ENCODE data around the gene SPIRE2. TPM values are rescaled to one million over a fixed set of nuclear protein-coding genes. Genes with fewer than 3 reads are reported as not detected.
A peak's percentile ranks its signal among the peaks of the same experiment; 100 is the strongest.
"Not testable (repeated sequence)": the region's sequence is repeated elsewhere in the genome, so short reads cannot be mapped to it uniquely, and the experiment has no call there.

The SPIRE2 gene
- total RNA-seq, 3 donors from 2014 or later = 0.21 to 0.49 (median 0.23) TPM

DNA sequence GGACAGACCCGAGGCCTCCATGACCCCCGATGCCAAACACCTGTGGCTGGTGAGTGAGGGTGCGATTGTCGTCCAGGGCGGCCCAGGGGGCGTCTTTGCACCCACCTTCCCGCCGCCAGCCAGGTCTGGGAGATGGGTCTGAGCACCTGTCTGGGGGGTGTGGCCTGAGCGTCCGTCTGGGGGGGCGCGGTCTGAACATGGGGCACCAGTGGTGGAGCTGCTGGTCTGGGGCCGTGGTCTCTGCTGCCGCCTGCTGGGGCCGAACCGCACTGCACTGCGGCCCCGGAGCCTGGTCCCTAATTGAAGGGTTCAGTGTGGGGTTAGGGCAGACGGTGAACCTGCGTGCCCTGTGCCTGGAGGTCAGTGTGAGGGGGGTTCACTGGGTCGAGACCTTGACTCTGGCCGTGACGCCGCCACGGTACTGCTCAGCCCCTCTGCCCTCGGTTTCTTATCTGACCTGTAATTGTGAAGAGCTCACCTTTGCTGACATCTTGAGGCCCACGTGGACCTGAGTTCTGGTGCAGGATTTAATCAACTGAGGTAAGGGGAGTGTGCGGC is 32.6 kb downstream of the SPIRE2 start:
- H3K27me3 Mint-ChIP-seq (ENCODE audit: low read depth) = no peaks in the 10 kb centered on the region
- peak; percentile 89 to 93 for ATAC-seq
- peaks cover 34% of the 10 kb centered on the region for H3K4me1 Mint-ChIP-seq (ENCODE audit: low read depth)
- H3K9me3 Mint-ChIP-seq = no peaks in the 10 kb centered on the region
- H3K36me3 Mint-ChIP-seq (ENCODE audit: insufficient read depth) = no peaks in the 10 kb centered on the region
- DNase-seq = peak; percentile 73
- no peak overlapping the region for H3K4me3 Mint-ChIP-seq

DNA sequence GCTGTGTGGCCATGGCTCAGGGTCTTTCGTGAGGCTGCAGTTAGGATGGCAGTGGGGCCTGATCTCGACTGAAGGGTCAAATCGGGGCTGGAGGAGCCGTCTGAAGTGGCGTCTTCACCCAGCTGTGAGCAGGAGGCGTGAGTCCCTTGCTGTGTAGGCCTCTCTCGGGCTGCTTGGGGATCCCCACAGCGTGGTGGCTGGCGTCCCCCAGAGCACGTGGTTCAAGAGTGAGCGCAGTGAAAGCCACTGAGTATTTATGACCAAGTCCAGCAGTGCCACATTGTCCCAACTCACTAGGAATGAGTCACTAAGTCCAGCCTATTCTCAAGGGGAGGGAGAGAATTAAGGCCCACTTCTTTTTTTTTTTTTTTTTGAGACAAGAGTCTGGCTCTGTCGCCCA is 33.4 kb downstream of the SPIRE2 start:
- H3K4me1 Mint-ChIP-seq (ENCODE audit: low read depth) = peaks cover 34% of the 10 kb centered on the region

DNA sequence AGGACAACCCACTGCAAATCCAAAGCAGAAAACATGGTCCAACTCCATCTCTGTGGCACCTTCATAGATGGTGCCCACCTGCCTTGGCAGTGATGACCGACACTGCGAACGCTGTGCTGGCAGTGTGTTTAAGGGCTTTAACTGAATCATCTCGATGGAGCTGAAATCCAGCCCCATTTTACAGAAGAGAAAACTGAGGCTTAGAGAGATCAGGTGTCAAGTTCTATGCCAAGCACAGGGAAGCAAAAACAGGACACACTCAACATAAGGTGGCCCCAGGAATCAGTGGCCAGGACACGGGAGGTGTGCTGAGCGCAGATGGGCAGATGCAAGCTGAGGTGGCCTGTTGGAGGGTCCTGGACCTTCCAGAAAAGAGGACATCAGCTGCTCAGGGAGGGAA is 34.5 kb downstream of the SPIRE2 start:
- Mint-ChIP-seq H3K27me3 (ENCODE audit: low read depth) (no peaks in the 10 kb centered on the region), H3K36me3 (ENCODE audit: insufficient read depth) (no peaks in the 10 kb centered on the region), H3K4me1 (ENCODE audit: low read depth) (peaks cover 34% of the 10 kb centered on the region), H3K9me3 (no peaks in the 10 kb centered on the region), H3K4me3 (peak overlapping the region; percentile 63)
- no peak for DNase-seq
- no peak for ATAC-seq

More for the DNA sequence above, 33.4 kb downstream of the SPIRE2 start:
- H3K36me3 Mint-ChIP-seq (ENCODE audit: insufficient read depth) = no peaks in the 10 kb centered on the region
- DNase-seq = no peak
- H3K27me3 Mint-ChIP-seq (ENCODE audit: low read depth) = no peaks in the 10 kb centered on the region
- no peak overlapping the region for H3K4me3 Mint-ChIP-seq
- ATAC-seq = no peak
- no peaks in the 10 kb centered on the region for H3K9me3 Mint-ChIP-seq

DNA sequence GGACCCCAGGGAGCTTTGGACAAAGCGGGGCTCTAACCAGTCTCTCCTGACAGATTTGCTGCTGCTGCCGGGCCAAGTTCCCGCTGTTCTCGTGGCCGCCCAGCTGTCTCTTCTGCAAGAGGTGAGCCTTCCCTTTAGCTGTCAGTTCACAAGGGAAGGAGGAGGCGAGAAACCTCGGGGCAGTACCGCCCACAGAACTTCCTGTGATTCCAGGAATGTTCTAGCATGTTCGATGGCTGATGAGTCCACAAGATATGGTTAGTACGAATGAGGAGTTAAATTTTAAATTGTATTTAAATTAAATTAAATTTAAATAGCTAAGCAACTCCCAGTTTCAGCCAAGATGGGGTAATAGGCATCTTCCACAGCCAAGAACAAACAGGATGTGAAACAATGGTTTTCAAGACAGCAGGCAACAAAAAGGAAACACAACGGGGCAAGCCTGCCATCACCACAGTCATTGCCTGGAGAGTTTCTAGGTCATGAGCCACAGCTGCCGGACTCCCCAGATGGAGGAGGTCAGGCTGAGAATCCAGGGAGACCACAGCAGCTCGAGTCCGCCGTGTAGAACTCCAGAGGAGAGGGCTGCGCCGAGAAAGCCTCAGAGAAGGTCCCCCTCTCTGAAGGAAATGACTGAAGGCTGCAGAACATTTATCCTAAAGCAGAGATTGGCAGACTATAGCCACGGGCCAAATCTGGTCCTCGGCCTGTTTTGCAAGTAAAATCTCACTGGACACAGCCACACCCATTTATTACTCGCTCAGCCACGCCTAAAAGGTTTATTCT is 35.7 kb downstream of the SPIRE2 start:
- H3K4me1 Mint-ChIP-seq (ENCODE audit: low read depth) = peaks cover 34% of the 10 kb centered on the region
- H3K4me3 Mint-ChIP-seq = peak overlapping the region; percentile 63
- peak; percentile 44 to 45 for ATAC-seq
- no peaks in the 10 kb centered on the region for H3K36me3 Mint-ChIP-seq (ENCODE audit: insufficient read depth)
- no peaks in the 10 kb centered on the region for H3K27me3 Mint-ChIP-seq (ENCODE audit: low read depth)
- H3K9me3 Mint-ChIP-seq = no peaks in the 10 kb centered on the region
- peak; percentile 29 for DNase-seq

DNA sequence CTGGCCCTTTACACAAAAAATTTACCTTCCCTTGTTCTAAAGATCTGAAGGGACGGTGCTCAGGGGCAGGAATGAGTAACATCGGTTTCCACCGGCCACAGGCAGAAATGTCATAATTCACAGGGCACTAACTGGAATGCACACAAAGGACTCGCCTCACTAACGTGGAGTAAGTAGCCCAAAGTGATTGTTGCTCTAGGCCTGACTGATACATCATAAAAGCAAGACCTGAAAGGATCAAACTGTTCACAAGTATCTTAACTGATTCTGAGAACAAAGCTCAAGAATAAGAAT is 36.2 kb downstream of the SPIRE2 start:
- peaks cover 34% of the 10 kb centered on the region for H3K4me1 Mint-ChIP-seq (ENCODE audit: low read depth)
- DNase-seq (no peak), ATAC-seq (no peak)
- H3K9me3 Mint-ChIP-seq = no peaks in the 10 kb centered on the region
- no peaks in the 10 kb centered on the region for H3K36me3 Mint-ChIP-seq (ENCODE audit: insufficient read depth)
- no peaks in the 10 kb centered on the region for H3K27me3 Mint-ChIP-seq (ENCODE audit: low read depth)
- H3K4me3 Mint-ChIP-seq = no peak overlapping the region

DNA sequence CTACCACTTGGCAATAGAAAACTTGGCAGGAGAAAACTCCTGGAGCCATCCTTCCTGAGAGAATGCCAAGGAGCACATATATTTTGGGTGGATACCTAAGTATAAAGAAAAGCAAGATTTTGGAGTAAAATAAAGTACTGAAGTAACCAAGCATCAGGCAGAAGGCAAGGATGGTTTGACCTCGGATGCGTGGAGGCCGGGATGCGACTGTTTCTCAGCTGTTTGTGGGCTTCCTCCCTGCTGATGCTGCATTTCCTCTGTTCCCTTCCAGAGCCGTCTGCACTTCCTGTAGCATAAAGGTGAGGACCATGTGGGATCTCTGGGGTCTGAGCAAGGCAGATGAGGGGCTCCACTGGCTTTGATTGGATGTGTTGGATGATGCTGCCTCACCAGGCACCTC is 39.6 kb downstream of the SPIRE2 start:
- DNase-seq (no peak), ATAC-seq (no peak)
- Mint-ChIP-seq H3K4me1 (ENCODE audit: low read depth) (peaks cover 19% of the 10 kb centered on the region), H3K36me3 (ENCODE audit: insufficient read depth) (no peaks in the 10 kb centered on the region), H3K4me3 (no peak overlapping the region), H3K9me3 (no peaks in the 10 kb centered on the region), H3K27me3 (ENCODE audit: low read depth) (no peaks in the 10 kb centered on the region)

DNA sequence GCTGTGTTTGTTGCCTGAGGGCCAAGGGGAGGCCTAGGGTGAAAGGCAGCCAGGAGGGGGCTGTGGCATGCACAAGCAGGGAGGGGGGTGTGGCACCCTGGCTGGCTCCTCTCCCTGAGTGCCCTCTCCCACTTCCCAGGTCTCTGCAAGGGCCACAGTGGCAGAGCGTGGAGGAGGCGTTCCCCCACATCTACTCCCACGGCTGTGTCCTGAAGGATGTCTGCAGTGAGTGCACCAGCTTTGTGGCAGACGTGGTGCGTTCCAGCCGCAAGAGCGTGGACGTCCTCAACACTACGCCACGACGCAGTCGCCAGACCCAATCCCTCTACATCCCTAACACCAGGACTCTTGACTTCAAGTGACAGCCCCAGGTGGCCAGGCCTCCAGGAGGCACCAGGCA is 41.6 kb downstream of the SPIRE2 start:
- ATAC-seq (no peak), DNase-seq (no peak)
- Mint-ChIP-seq H3K27me3 (ENCODE audit: low read depth) (no peaks in the 10 kb centered on the region), H3K9me3 (no peaks in the 10 kb centered on the region), H3K4me1 (ENCODE audit: low read depth) (peaks cover 7% of the 10 kb centered on the region), H3K4me3 (no peak overlapping the region), H3K36me3 (ENCODE audit: insufficient read depth) (peaks cover 2% of the 10 kb centered on the region)

DNA sequence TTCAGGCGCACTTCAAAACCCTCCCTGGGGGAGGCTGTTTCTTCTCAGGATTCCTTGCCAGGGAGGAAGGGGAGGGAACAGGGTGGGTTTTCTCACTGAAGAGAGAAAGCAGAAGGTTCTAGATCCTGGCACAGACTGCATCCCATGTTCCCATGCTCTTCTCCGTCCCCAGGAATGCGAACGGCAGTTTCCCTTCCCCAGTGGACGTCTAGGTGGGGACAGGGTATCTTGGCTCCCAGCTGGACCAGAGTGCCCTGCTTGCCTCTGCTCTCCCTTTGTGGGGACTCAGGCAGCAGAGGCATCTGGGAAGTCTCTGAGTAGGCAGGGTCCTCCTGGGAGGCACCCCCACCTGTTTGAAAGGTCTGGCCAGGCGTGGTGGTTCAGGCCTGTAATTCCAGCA is 42.2 kb downstream of the SPIRE2 start:
- Mint-ChIP-seq H3K27me3 (ENCODE audit: low read depth) (no peaks in the 10 kb centered on the region), H3K9me3 (no peaks in the 10 kb centered on the region), H3K36me3 (ENCODE audit: insufficient read depth) (peaks cover 6% of the 10 kb centered on the region), H3K4me3 (no peak overlapping the region), H3K4me1 (ENCODE audit: low read depth) (peaks cover 11% of the 10 kb centered on the region)
- DNase-seq (no peak), ATAC-seq (no peak)

DNA sequence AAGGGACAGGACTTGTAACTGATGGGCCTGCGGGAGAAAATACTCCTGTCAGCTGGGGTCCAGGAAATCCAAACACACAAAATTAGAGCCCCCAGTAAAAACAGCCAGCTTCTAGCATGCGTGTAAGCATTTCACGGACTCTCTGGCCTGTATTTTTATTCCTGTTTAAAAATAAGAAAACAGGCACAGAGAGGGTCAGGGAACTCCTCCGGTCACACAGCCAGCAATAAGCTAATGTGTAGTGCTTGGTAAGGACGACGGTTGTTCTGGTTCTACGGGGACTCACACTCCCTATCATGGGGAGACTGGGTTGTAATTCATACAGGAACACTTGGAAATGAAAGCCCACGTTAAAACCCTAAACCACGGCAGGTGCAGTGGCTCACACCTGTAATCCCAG is 43.6 kb downstream of the SPIRE2 start:
- no peak for DNase-seq
- H3K27me3 Mint-ChIP-seq (ENCODE audit: low read depth) = no peaks in the 10 kb centered on the region
- peaks cover 13% of the 10 kb centered on the region for H3K4me1 Mint-ChIP-seq (ENCODE audit: low read depth)
- no peaks in the 10 kb centered on the region for H3K9me3 Mint-ChIP-seq
- H3K36me3 Mint-ChIP-seq (ENCODE audit: insufficient read depth) = peaks cover 6% of the 10 kb centered on the region
- H3K4me3 Mint-ChIP-seq = peak overlapping the region; percentile 85
- ATAC-seq = no peak

DNA sequence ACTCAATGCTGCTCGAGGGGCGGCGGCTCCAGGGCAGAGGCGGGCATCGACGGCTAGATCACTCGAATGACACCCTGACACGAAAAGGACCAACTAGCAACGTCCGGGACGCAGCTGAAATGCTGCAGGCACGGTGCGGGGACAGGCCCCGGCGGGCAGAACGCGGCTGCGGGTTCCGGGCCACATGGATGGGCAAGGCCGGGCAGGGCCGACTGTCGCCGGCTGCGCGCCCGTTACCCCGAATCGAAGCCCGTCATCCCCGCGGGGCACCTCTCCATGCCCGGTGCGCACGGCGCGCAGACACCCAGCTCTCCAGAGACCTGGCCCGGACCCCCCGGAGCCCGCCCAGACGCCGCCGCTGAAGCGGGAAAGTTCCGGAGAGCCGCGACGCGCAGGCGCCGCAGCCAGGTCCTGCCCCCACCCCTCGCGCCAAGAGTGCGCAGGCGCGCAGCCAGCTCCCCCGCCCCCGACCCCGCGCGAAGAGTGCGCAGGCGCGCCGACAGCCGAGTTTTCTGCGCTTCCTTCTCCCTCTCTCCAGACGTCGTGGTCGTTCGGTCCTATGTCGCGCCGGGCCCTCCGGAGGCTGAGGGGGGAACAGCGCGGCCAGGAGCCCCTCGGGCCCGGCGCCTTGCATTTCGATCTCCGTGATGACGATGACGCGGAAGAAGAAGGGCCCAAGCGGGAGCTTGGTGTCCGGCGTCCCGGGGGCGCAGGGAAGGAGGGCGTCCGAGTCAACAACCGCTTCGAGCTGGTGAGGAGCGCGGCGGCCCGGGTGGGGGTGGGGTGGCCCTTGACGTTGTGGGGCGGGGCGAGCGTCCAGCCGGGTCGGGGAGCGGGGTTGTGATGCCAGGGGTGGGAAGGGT is 45.1 kb downstream of the SPIRE2 start, which contains the start of gene TCF25:
Gene TCF25 (plus strand): TSS at position 484 of the 863 bp plus-strand sequence. CDS start 76 bp downstream, at position 560.
- H3K4me1 Mint-ChIP-seq (ENCODE audit: low read depth) = peaks cover 15% of the 10 kb centered on the region
- no peaks in the 10 kb centered on the region for H3K27me3 Mint-ChIP-seq (ENCODE audit: low read depth)
- ATAC-seq (peak; percentile 56 to 62), DNase-seq (peak; percentile 85)
- H3K9me3 Mint-ChIP-seq = no peaks in the 10 kb centered on the region
- H3K36me3 Mint-ChIP-seq (ENCODE audit: insufficient read depth) = peaks cover 12% of the 10 kb centered on the region
- peak within 1 kb of the TSS; percentile 85 for H3K4me3 Mint-ChIP-seq

DNA sequence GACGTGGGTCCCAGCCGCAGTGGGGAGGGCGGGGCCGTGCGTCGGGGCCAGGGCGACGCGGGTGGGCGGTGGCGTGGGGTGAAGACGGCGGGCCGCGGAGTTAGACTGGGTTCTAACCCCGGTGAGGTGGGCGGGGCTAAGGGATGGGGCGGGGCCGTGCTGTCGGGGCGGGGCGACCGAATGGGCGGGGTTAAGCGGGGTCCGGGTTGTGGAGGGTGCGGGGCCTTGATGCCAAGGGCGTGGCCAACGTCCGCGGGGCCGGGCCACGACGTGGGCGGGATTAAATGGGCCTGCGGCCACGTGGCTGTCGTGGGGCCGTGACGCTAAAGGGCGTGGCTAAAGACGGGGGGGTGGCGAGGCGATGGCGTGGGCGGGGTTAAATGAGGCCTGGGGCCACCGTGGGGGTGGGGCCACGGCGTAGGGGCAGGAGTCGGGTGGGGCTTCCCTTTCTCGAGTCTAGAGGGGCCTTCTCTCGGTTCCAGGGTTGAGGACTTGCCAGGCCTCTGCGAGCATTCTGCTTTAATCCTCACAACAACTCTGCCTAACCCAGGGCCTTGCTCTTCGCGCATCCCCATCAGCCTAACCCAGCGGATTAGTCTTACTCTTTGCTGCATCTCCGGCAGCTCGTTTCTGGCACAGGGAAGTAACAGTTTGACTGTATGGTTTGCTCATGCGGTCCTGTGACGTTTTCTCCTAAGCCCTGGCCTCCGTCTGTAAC is 45.9 kb downstream of the SPIRE2 start:
- DNase-seq (peak; percentile 94), ATAC-seq (peak; percentile 78 to 83)
- H3K36me3 Mint-ChIP-seq (ENCODE audit: insufficient read depth) = peaks cover 12% of the 10 kb centered on the region
- no peaks in the 10 kb centered on the region for H3K27me3 Mint-ChIP-seq (ENCODE audit: low read depth)
- H3K4me3 Mint-ChIP-seq = peak overlapping the region; percentile 85
- H3K4me1 Mint-ChIP-seq (ENCODE audit: low read depth) = peaks cover 15% of the 10 kb centered on the region
- no peaks in the 10 kb centered on the region for H3K9me3 Mint-ChIP-seq

DNA sequence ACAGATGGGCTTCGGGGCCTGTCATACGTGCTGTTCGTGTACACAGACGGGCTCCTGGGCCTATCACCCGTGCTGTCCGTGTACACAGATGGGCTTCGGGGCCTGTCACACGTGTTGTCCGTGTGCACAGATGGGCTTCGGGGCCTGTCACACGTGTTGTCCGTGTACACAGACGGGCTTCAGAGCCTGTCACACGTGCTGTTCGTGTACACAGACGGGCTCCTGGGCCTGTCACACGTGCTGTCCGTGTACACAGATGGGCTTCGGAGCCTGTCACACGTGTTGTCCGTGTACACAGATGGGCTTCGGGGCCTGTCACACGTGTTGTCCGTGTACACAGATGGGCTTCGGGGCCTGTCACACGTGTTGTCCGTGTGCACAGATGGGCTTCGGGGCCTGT is 50.8 kb downstream of the SPIRE2 start:
- H3K9me3 Mint-ChIP-seq; DNase-seq; H3K27me3 Mint-ChIP-seq (ENCODE audit: low read depth); H3K4me3 Mint-ChIP-seq; ATAC-seq: not testable (repeated sequence)
- Mint-ChIP-seq H3K4me1 (ENCODE audit: low read depth) (peaks cover 20% of the 10 kb centered on the region), H3K36me3 (ENCODE audit: insufficient read depth) (peaks cover 30% of the 10 kb centered on the region)

DNA sequence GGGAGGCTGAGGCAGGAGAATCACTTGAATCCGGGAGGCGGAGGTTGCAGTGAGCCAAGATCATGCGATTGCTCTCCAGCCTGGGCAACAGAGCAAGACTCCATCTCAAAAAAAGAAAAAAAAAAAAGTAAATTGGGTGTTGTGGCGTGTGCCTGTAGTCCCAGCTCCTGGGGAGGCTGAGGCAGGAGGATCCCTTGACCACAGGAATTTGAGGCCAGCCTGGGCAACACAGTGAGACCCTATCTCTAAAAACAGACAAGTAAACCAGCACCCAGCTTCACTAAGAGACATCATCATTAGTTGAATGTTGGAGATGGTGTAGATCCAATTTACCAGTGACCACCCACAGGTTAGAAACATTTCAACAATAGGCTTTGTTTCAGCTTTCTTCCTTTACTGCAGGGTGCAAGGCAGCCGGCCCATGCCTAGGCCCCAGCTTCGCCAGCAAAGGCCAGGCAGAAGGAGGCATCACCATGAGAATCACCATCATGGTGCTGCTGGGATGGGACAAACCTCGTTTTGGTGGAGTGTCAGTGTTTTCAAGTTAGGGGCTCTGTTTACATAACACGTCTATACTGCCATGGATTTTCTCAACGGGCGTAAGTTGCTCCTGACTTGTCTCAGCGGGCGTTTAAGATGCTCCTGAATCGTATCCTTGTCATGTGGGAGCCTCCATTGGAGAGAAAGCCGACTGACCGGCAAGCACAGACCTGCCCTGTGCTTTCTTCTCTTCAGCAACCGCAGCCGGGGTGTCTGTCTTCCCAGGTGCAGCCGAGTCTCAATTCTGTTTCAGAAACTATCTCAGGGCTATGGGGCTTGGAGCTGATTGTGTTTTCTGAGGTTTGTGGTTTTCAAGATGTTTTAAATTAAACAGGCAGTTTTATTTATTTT is 52.4 kb downstream of the SPIRE2 start:
- H3K36me3 Mint-ChIP-seq (ENCODE audit: insufficient read depth) = peaks cover 35% of the 10 kb centered on the region
- no peaks in the 10 kb centered on the region for H3K27me3 Mint-ChIP-seq (ENCODE audit: low read depth)
- H3K4me1 Mint-ChIP-seq (ENCODE audit: low read depth) = peaks cover 10% of the 10 kb centered on the region
- H3K4me3 Mint-ChIP-seq = no peak overlapping the region
- no peak for DNase-seq
- H3K9me3 Mint-ChIP-seq = no peaks in the 10 kb centered on the region
- ATAC-seq = no peak

Measured in activated T-cell treated with anti-CD3 and anti-CD28 coated beads, Interleukin-2, amount 50 U/mL, for 4 hours (primary cell).